Measurements from ENCODE around the gene HECTD4. TPM values are rescaled to one million over a fixed set of nuclear protein-coding genes. Genes with fewer than 3 reads are reported as not detected.

HECTD4 gene
- total and polyA plus RNA-seq, 7 donors: 2.1 to 22.8 (median 14.6) TPM

GRCh38 chr12:112331886-112332285, 50.3 kb downstream of the HECTD4 start:
- no peak overlapping the region for H3K27ac ChIP-seq
- H3K4me1 ChIP-seq: peaks cover 28% of the 10 kb centered on the region
- no peak for TF ChIP-seq CTCF (IDR thresholded peaks at IDR 0.05)
- no peaks in the 10 kb centered on the region for H3K27me3 ChIP-seq (ENCODE audit: insufficient read depth in 3 of 3, low read length in 2 of 3)
- H3K4me3 ChIP-seq: no peak overlapping the region
- peak in 1 of 4 donors; percentile 11 for ATAC-seq
- no peaks in the 10 kb centered on the region for H3K9me3 ChIP-seq
- DNase-seq: no peak
- intact Hi-C loops (cut with DNase I): no loop called here
- no peaks in the 10 kb centered on the region for H3K36me3 ChIP-seq (ENCODE audit: insufficient read depth in 1 of 2, low read depth in 1 of 2)
- 83 to 90% (median 89%) methylated on average over 4 of the region's 4 CpGs for WGBS, 3 donors

- Histone ChIP-seq H3K27me3 (ENCODE audit: insufficient read depth in 3 of 3, low read length in 2 of 3) (no peaks in the 10 kb centered on the region), H3K4me1 (peaks cover 28% of the 10 kb centered on the region), H3K27ac (no peak overlapping the region), H3K36me3 (ENCODE audit: insufficient read depth in 1 of 2, low read depth in 1 of 2) (no peaks in the 10 kb centered on the region), H3K9me3 (no peaks in the 10 kb centered on the region), H3K4me3 (no peak overlapping the region)
- no peak for TF ChIP-seq CTCF (IDR thresholded peaks at IDR 0.05)
- intact Hi-C loops (cut with DNase I): no loop called here
- WGBS, 3 donors: 90 to 95% (median 93%) methylated on average over 4 of the region's 4 CpGs
- no peak for ATAC-seq
- DNase-seq: no peak
These were observed 51.5 kb downstream of the HECTD4 start for GRCh38 chr12:112330706-112331105.

- no peak for DNase-seq
- intact Hi-C loops (cut with DNase I): no loop called here
These were observed 53.6 kb downstream of the HECTD4 start for GRCh38 chr12:112328456-112329124.

GRCh38 chr12:112327209-112327938, 54.9 kb downstream of the HECTD4 start:
- Histone ChIP-seq H3K36me3 (ENCODE audit: insufficient read depth in 1 of 2, low read depth in 1 of 2) (no peaks in the 10 kb centered on the region), H3K4me3 (no peak overlapping the region), H3K4me1 (peaks cover 36% of the 10 kb centered on the region), H3K27me3 (ENCODE audit: insufficient read depth in 3 of 3, low read length in 2 of 3) (no peaks in the 10 kb centered on the region), H3K27ac (no peak overlapping the region), H3K9me3 (no peaks in the 10 kb centered on the region)
- DNase-seq: no peak
- 84 to 96% (median 89%) methylated on average over 7 of the region's 7 CpGs for WGBS, 3 donors
- no peak for ATAC-seq
- intact Hi-C loops (cut with DNase I): no loop called here
- TF ChIP-seq CTCF (IDR thresholded peaks at IDR 0.05): no peak

More at GRCh38 chr12:112328456-112329124, 53.6 kb downstream of the HECTD4 start:
- peaks cover 42% of the 10 kb centered on the region for H3K4me1 ChIP-seq
- H3K27ac ChIP-seq: no peak overlapping the region
- no peaks in the 10 kb centered on the region for H3K36me3 ChIP-seq (ENCODE audit: insufficient read depth in 1 of 2, low read depth in 1 of 2)
- ATAC-seq: no peak
- 51 to 61% (median 55%) methylated on average over 3 of the region's 3 CpGs for WGBS, 3 donors
- no peaks in the 10 kb centered on the region for H3K27me3 ChIP-seq (ENCODE audit: insufficient read depth in 3 of 3, low read length in 2 of 3)
- no peaks in the 10 kb centered on the region for H3K9me3 ChIP-seq
- TF ChIP-seq CTCF (IDR thresholded peaks at IDR 0.05): no peak
- no peak overlapping the region for H3K4me3 ChIP-seq

Data from psoas muscle (tissue), 8 donors.